ENCODE results near the gene RBBP8NL. TPM values are rescaled to one million over a fixed set of nuclear protein-coding genes. Genes with fewer than 3 reads are reported as not detected.

The RBBP8NL gene
- total RNA-seq, 4 donors from 2014 or later, result 1.1 to 6.0 (median 4.6) TPM

GRCh38 chr20:62451970-62452369 is 24.6 kb upstream of the RBBP8NL start:
- 90 to 92% methylated on average over 3 of the region's 3 CpGs for WGBS, 2 donors

GRCh38 chr20:62451156-62451767 is 23.9 kb upstream of the RBBP8NL start:
- Histone ChIP-seq H3K9me3 (no peaks in the 10 kb centered on the region), H3K27ac (no peak overlapping the region), H3K36me3 (no peaks in the 10 kb centered on the region), H3K4me1 (peaks cover 3 to 5% of the 10 kb centered on the region in 2 donors), H3K27me3 (no peaks in the 10 kb centered on the region), H3K4me3 (replicated peaks in 1 of 3) (no peak overlapping the region)
- TF ChIP-seq CTCF (IDR thresholded peaks at IDR 0.05), result no peak
- no peak for TF ChIP-seq POLR2A (IDR thresholded peaks at IDR 0.05)
- WGBS, 2 donors, result 68 to 78% methylated on average over 5 to 9 of the region's 10 CpGs
- intact Hi-C loops (cut with DNase I), result no loop called here
- no peak for DNase-seq

More at GRCh38 chr20:62451970-62452369, 24.6 kb upstream of the RBBP8NL start:
- no peak overlapping the region for H3K27ac ChIP-seq
- no peak overlapping the region for H3K4me3 ChIP-seq (replicated peaks in 1 of 3)
- no peaks in the 10 kb centered on the region for H3K9me3 ChIP-seq
- DNase-seq, result no peak
- H3K4me1 ChIP-seq, result peaks cover 3 to 5% of the 10 kb centered on the region in 2 donors
- intact Hi-C loops (cut with DNase I), result no loop called here
- no peak for TF ChIP-seq POLR2A (IDR thresholded peaks at IDR 0.05)
- TF ChIP-seq CTCF (IDR thresholded peaks at IDR 0.05), result no peak
- H3K36me3 ChIP-seq, result no peaks in the 10 kb centered on the region
- no peaks in the 10 kb centered on the region for H3K27me3 ChIP-seq

GRCh38 chr20:62449951-62450691 is 22.8 kb upstream of the RBBP8NL start:
- WGBS, 2 donors, result 63 to 71% methylated on average over 15 of the region's 24 CpGs
- H3K36me3 ChIP-seq, result no peaks in the 10 kb centered on the region
- TF ChIP-seq POLR2A (IDR thresholded peaks at IDR 0.05) (no peak), CTCF (IDR thresholded peaks at IDR 0.05) (no peak)
- no peaks in the 10 kb centered on the region for H3K27me3 ChIP-seq
- H3K4me3 ChIP-seq (replicated peaks in 1 of 3), result no peak overlapping the region
- H3K9me3 ChIP-seq, result no peaks in the 10 kb centered on the region
- intact Hi-C loops (cut with DNase I), result no loop called here
- no peak overlapping the region for H3K27ac ChIP-seq
- peaks cover 3 to 5% of the 10 kb centered on the region in 2 donors for H3K4me1 ChIP-seq
- DNase-seq, result peak; percentile 75 to 76

GRCh38 chr20:62448788-62449187 is 21.4 kb upstream of the RBBP8NL start:
- Histone ChIP-seq H3K27ac (no peak overlapping the region), H3K4me3 (replicated peaks in 1 of 3) (no peak overlapping the region), H3K9me3 (no peaks in the 10 kb centered on the region), H3K4me1 (peaks cover 3 to 5% of the 10 kb centered on the region in 2 donors), H3K36me3 (no peaks in the 10 kb centered on the region), H3K27me3 (no peaks in the 10 kb centered on the region)
- intact Hi-C loops (cut with DNase I), result no loop called here
- 85 to 87% methylated on average over 9 to 10 of the region's 14 CpGs for WGBS, 2 donors
- DNase-seq, result no peak
- no peak for TF ChIP-seq CTCF (IDR thresholded peaks at IDR 0.05)
- TF ChIP-seq POLR2A (IDR thresholded peaks at IDR 0.05), result no peak

GRCh38 chr20:62448038-62448437 is 20.7 kb upstream of the RBBP8NL start:
- Histone ChIP-seq H3K9me3 (no peaks in the 10 kb centered on the region), H3K4me3 (replicated peaks in 1 of 3) (no peak overlapping the region), H3K27ac (no peak overlapping the region), H3K4me1 (peaks cover 3 to 5% of the 10 kb centered on the region in 2 donors), H3K36me3 (no peaks in the 10 kb centered on the region), H3K27me3 (no peaks in the 10 kb centered on the region)
- no peak for TF ChIP-seq CTCF (IDR thresholded peaks at IDR 0.05)
- TF ChIP-seq POLR2A (IDR thresholded peaks at IDR 0.05), result no peak
- intact Hi-C loops (cut with DNase I), result no loop called here
- 75 to 86% methylated on average over 6 to 10 of the region's 10 CpGs for WGBS, 2 donors
- no peak for DNase-seq
